Astrocyte of the spinal cord (primary cell): Measurements from ENCODE around the gene NPR2.

Source experiments
- DNase-seq: peaks from one replicate; pipeline ENCODE4 v3.0.0; 2011; ENCODE audit warnings: low read depth, low spot score
- H3K4me3 ChIP-seq: 2 replicates; pipeline ENCODE4 v1.5.1; 2011; ENCODE audit warnings: low read depth, mild to moderate bottlenecking, low read length, moderate library complexity
- in situ Hi-C: cut with HindIII; loops from 2 replicates; pipeline ENCODE4 v1.10.0; 2017; ENCODE audit warnings: low sequenced_read_pairs
- TF ChIP-seq, protein P1 (sequence below): IDR thresholded peaks from 2 replicates; pipeline ENCODE4 v1.5.1; 2012; ENCODE audit warnings: low read depth, mild to moderate bottlenecking, low read length, inconsistent platforms

Gene NPR2

GRCh38 chr9:35826071-35826701 is 34.8 kb downstream of the NPR2 start:
- H3K4me3 ChIP-seq: no peak overlapping the region
- peak; percentile 81 for DNase-seq
- TF ChIP-seq, protein P1, sequence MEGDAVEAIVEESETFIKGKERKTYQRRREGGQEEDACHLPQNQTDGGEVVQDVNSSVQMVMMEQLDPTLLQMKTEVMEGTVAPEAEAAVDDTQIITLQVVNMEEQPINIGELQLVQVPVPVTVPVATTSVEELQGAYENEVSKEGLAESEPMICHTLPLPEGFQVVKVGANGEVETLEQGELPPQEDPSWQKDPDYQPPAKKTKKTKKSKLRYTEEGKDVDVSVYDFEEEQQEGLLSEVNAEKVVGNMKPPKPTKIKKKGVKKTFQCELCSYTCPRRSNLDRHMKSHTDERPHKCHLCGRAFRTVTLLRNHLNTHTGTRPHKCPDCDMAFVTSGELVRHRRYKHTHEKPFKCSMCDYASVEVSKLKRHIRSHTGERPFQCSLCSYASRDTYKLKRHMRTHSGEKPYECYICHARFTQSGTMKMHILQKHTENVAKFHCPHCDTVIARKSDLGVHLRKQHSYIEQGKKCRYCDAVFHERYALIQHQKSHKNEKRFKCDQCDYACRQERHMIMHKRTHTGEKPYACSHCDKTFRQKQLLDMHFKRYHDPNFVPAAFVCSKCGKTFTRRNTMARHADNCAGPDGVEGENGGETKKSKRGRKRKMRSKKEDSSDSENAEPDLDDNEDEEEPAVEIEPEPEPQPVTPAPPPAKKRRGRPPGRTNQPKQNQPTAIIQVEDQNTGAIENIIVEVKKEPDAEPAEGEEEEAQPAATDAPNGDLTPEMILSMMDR: peak; percentile 82
- in situ Hi-C loops: no loop called here

- H3K4me3 ChIP-seq: no peak overlapping the region
- DNase-seq: peak; percentile 40
- in situ Hi-C loops: no loop called here
- TF ChIP-seq, protein P1: no peak
Measured at GRCh38 chr9:35827486-35827885, 36.1 kb downstream of the NPR2 start.

GRCh38 chr9:35828716-35829083 is 37.3 kb downstream of the NPR2 start, which contains the start of gene FAM221B:
Gene FAM221B, minus strand, starts transcription at chr9:35828732. Its CDS starts 2,571 bp downstream, at chr9:35826161.
- TF ChIP-seq, protein P1: no peak
- in situ Hi-C loops: no loop called here
- H3K4me3 ChIP-seq: peak within 1 kb of the TSS; percentile 67
- no peak for DNase-seq

DNA sequence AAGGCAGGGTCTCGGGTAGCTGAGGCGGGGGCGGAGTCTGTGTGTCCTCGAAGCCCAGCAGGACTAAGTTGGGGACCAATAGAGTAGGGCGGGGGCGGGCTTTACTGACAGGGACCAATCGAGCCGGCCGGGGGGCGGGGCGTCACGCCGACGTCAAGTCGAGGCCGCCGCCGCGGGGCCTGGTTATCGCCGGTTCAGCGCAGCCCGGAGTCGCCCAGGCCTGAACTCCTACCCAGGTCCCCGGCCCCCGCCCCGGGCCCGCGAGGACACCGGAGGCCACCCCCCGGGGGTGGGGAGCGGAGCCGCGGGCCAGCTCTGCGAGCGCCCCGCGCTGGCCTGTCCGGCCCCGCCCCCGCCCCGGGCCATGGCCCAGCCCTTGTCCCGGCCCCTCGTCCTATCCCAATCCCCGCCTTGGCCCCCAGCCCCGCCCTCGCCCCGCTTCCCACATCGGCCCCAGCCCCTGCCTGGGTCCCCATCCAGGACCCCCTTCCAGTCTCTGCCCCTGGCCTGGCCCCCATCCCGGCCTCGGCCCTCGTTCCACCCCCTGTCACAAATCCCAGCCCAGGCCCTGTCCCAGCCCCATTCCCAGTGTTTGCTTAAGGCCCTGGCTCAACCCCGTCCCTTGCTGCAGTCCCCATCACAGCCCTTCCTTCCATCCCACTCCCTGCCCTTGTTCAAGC is 37.8 kb downstream of the NPR2 start, which contains the start of gene TMEM8B:
Gene TMEM8B (plus strand): TSS at position 145 of the 680 bp plus-strand sequence. CDS start 220 bp downstream, at position 365.
- in situ Hi-C loops: no loop called here
- peak within 1 kb of the TSS; percentile 67 for H3K4me3 ChIP-seq
- TF ChIP-seq, protein P1: no peak
- DNase-seq: peak; percentile 92

DNA sequence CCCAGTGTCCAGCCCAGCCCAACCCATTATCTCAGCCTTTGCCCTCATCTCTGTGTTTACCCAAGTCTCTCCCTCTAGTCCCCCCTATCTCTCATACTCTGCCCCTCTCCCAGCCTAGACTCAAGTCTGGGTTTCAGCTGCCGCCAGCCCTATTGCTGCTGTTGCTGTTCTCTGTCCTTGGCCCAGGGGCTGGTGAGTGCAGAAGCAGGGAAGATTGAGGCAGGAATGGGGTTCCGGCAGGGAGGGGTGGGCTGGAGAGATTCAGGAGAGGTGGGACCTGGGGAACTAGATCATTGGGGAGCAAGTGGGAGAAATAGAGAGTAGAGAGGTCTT is 38.3 kb downstream of the NPR2 start:
- in situ Hi-C loops: no loop called here
- TF ChIP-seq, protein P1: no peak
- DNase-seq: no peak
- H3K4me3 ChIP-seq: peak overlapping the region; percentile 67

GRCh38 chr9:35831040-35831439 is 39.6 kb downstream of the NPR2 start:
- TF ChIP-seq, protein P1: no peak
- in situ Hi-C loops: no loop called here
- DNase-seq: no peak

More at GRCh38 chr9:35831040-35831439, 39.6 kb downstream of the NPR2 start:
- no peak overlapping the region for H3K4me3 ChIP-seq
